Cardiac muscle cell (in vitro differentiated cells and primary cell): ENCODE measurements around the gene CRIM1. TPM values are rescaled to one million over a fixed set of nuclear protein-coding genes. Genes with fewer than 3 reads are reported as not detected.

Source experiments
- DNase-seq, 2 donors: peaks; one replicate each; pipeline versions ENCODE4 v3.0.0 to v3.0.0-alpha.2; 2010 to 2017; ENCODE audit warnings: low read depth in 1 of 2, low spot score in 1 of 2
- H3K27ac ChIP-seq: fragments of 200-600 bp; sonication (generic); 2 replicates; pipeline ENCODE4 v1.5.1; 2016
- H3K27me3 ChIP-seq: fragments of 200-600 bp; sonication (generic); 2 replicates; pipeline ENCODE4 v1.6.0; 2016; ENCODE audit warnings: control low read depth
- H3K36me3 ChIP-seq: fragments of 200-600 bp; sonication (generic); 2 replicates; pipeline ENCODE4 v1.5.1; 2016; ENCODE audit warnings: control low read depth
- H3K4me1 ChIP-seq: fragments of 200-600 bp; sonication (generic); 2 replicates; pipeline ENCODE4 v1.8.1; 2017; ENCODE audit warnings: low read depth, mild to moderate bottlenecking, mixed run types
- H3K4me3 ChIP-seq: fragments of 200-600 bp; sonication (generic); 2 replicates; pipeline ENCODE4 v1.5.1; 2016; ENCODE audit warnings: mild to moderate bottlenecking
- H3K9me3 ChIP-seq: fragments of 200-600 bp; sonication (generic); 2 replicates; pipeline ENCODE4 v1.5.1; 2017; ENCODE audit warnings: low read depth, mild to moderate bottlenecking, control low read depth
- CTCF ChIP-seq: IDR thresholded peaks from 2 replicates; pipeline ENCODE4 v1.5.1; 2012; ENCODE audit warnings: low read depth, mild to moderate bottlenecking, low read length
- polyA plus RNA-seq: library from polyadenylated mRNA; unstranded; fragments of >200 nt; fragmentation: Nextera tagmentation; extraction: Ambion mirVana; gene quantifications from 2 replicates; pipeline ENCODE4 v1.2.1, GENCODE V29; 2016
- total RNA-seq: library from RNA; depleted of rRNA; stranded (reverse); fragments of >200 nt; gene quantifications from 2 replicates; pipeline ENCODE4 v1.2.3, GENCODE V29; 2016

The CRIM1 gene
- total and polyA plus RNA-seq, 2 experiments from 2014 or later = 2.4 to 5.4 TPM

GRCh38 chr2:36450466-36451196 lies 95.1 kb downstream of the CRIM1 start:
- Histone ChIP-seq H3K9me3 (no peaks in the 10 kb centered on the region), H3K27me3 (peaks cover 41% of the 10 kb centered on the region), H3K4me3 (no peak overlapping the region), H3K36me3 (no peaks in the 10 kb centered on the region), H3K4me1 (peaks cover 13% of the 10 kb centered on the region), H3K27ac (no peak overlapping the region)
- TF ChIP-seq CTCF = no peak
- peak in 1 of 2 donors; percentile 80 for DNase-seq

GRCh38 chr2:36451512-36451911 lies 95.9 kb downstream of the CRIM1 start:
- peak in 1 of 2 donors; percentile 85 for DNase-seq
- TF ChIP-seq CTCF = no peak
- Histone ChIP-seq H3K4me3 (no peak overlapping the region), H3K27ac (no peak overlapping the region), H3K27me3 (peaks cover 35% of the 10 kb centered on the region), H3K36me3 (no peaks in the 10 kb centered on the region), H3K4me1 (peaks cover 13% of the 10 kb centered on the region), H3K9me3 (no peaks in the 10 kb centered on the region)

- H3K27me3 ChIP-seq = peaks cover 35% of the 10 kb centered on the region
- no peak for TF ChIP-seq CTCF
- no peak overlapping the region for H3K27ac ChIP-seq
Observed at GRCh38 chr2:36452260-36452659, 96.7 kb downstream of the CRIM1 start.

GRCh38 chr2:36453652-36454051 lies 98.1 kb downstream of the CRIM1 start:
- H3K36me3 ChIP-seq = no peaks in the 10 kb centered on the region
- H3K27me3 ChIP-seq = peaks cover 45% of the 10 kb centered on the region
- no peak for DNase-seq
- peaks cover 13% of the 10 kb centered on the region for H3K4me1 ChIP-seq
- TF ChIP-seq CTCF = no peak
- H3K9me3 ChIP-seq = no peaks in the 10 kb centered on the region
- no peak overlapping the region for H3K27ac ChIP-seq
- H3K4me3 ChIP-seq = no peak overlapping the region

More at GRCh38 chr2:36452260-36452659, 96.7 kb downstream of the CRIM1 start:
- H3K36me3 ChIP-seq = no peaks in the 10 kb centered on the region
- no peak overlapping the region for H3K4me3 ChIP-seq
- DNase-seq = no peak
- no peaks in the 10 kb centered on the region for H3K9me3 ChIP-seq
- H3K4me1 ChIP-seq = peaks cover 13% of the 10 kb centered on the region

- Histone ChIP-seq H3K9me3 (no peaks in the 10 kb centered on the region), H3K27me3 (peaks cover 48% of the 10 kb centered on the region), H3K36me3 (no peaks in the 10 kb centered on the region), H3K4me1 (peaks cover 7% of the 10 kb centered on the region), H3K4me3 (no peak overlapping the region), H3K27ac (no peak overlapping the region)
- TF ChIP-seq CTCF = no peak
- no peak for DNase-seq
Observed at GRCh38 chr2:36455011-36455410, 99.4 kb downstream of the CRIM1 start.
